GM12878 (cell line): Measurements from ENCODE around the gene PDE7B.

ENCODE experiments used
- MYC ChIP-seq: IDR thresholded peaks from 2 replicates; pipeline ENCODE4 v1.6.1; 2011; ENCODE audit warnings: mild to moderate bottlenecking, low read length, moderate library complexity, inconsistent platforms; ENCODE audit not compliant: insufficient read depth, insufficient replicate concordance, insufficient read length, severe bottlenecking
- NFIC ChIP-seq: IDR thresholded peaks from 2 replicates; pipeline ENCODE4 v1.6.1; 2012; ENCODE audit warnings: low read depth, mild to moderate bottlenecking, inconsistent platforms, low read length, moderate library complexity
- NFYB ChIP-seq: IDR thresholded peaks from 2 replicates; pipeline ENCODE4 v1.6.1; 2011; ENCODE audit warnings: low read depth, mild to moderate bottlenecking, low read length, improper control_type of control experiment, moderate library complexity; ENCODE audit not compliant: insufficient read depth
- TF ChIP-seq, protein P1 (sequence below): IDR thresholded peaks from 2 replicates; pipeline ENCODE4 v1.6.1; 2011; ENCODE audit warnings: mild to moderate bottlenecking, low read depth, low read length, moderate library complexity; ENCODE audit not compliant: insufficient replicate concordance

GRCh38 chr6:136169394-136170148 is 318.1 kb downstream of the PDE7B start:
- TF ChIP-seq MYC: no peak
- no peak for TF ChIP-seq NFYB
- TF ChIP-seq, protein P1, sequence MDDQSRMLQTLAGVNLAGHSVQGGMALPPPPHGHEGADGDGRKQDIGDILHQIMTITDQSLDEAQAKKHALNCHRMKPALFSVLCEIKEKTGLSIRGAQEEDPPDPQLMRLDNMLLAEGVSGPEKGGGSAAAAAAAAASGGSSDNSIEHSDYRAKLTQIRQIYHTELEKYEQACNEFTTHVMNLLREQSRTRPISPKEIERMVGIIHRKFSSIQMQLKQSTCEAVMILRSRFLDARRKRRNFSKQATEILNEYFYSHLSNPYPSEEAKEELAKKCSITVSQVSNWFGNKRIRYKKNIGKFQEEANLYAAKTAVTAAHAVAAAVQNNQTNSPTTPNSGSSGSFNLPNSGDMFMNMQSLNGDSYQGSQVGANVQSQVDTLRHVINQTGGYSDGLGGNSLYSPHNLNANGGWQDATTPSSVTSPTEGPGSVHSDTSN: no peak
- TF ChIP-seq NFIC: no peak
